Measurements from ENCODE around the gene ELP1.
A peak's percentile ranks its signal among the peaks of the same experiment; 100 is the strongest.

The ELP1 gene

GRCh38 chr9:108880738-108881316, 53.1 kb downstream of the ELP1 start:
- TF ChIP-seq CTCF (IDR thresholded peaks at IDR 0.05; ENCODE audit: insufficient read depth, low read length, missing control alignments): no peak
- ChIA-PET CTCF (no interaction called here), POLR2A (no interaction called here)
- H3K4me3 ChIP-seq (ENCODE audit: low read depth, low read length): no peak overlapping the region
- no peak for DNase-seq (ENCODE audit: low read depth, low spot score)

- ChIA-PET POLR2A (no interaction called here), CTCF (interaction anchor here (2.3 kb wide), 1 partner anchor 12 kb away, joined by 9 read pairs; no protein-coding TSS in a partner anchor)
- TF ChIP-seq CTCF (IDR thresholded peaks at IDR 0.05; ENCODE audit: insufficient read depth, low read length, missing control alignments): no peak
- no peak for DNase-seq (ENCODE audit: low read depth, low spot score)
- H3K4me3 ChIP-seq (ENCODE audit: low read depth, low read length): no peak overlapping the region
Observed at GRCh38 chr9:108877524-108877923, 56.4 kb downstream of the ELP1 start.

- no peak for TF ChIP-seq CTCF (IDR thresholded peaks at IDR 0.05; ENCODE audit: insufficient read depth, low read length, missing control alignments)
- CTCF ChIA-PET: interaction anchor here (2.3 kb wide), 1 partner anchor 13 kb away, joined by 9 read pairs; no protein-coding TSS in a partner anchor
Observed at GRCh38 chr9:108876425-108876824, 57.5 kb downstream of the ELP1 start.

GRCh38 chr9:108874058-108874788, 59.7 kb downstream of the ELP1 start:
- ChIA-PET POLR2A (no interaction called here), CTCF (no interaction called here)
- TF ChIP-seq CTCF (IDR thresholded peaks at IDR 0.05; ENCODE audit: insufficient read depth, low read length, missing control alignments): no peak
- H3K4me3 ChIP-seq (ENCODE audit: low read depth, low read length): no peak overlapping the region
- no peak for DNase-seq (ENCODE audit: low read depth, low spot score)

More at GRCh38 chr9:108876425-108876824, 57.5 kb downstream of the ELP1 start:
- no peak overlapping the region for H3K4me3 ChIP-seq (ENCODE audit: low read depth, low read length)
- no peak for DNase-seq (ENCODE audit: low read depth, low spot score)
- POLR2A ChIA-PET: no interaction called here

- no peak for TF ChIP-seq CTCF (IDR thresholded peaks at IDR 0.05; ENCODE audit: insufficient read depth, low read length, missing control alignments)
- DNase-seq (ENCODE audit: low read depth, low spot score): peak; percentile 4
- ChIA-PET CTCF (interaction anchor here (1.1 to 2.1 kb wide), 2 partner anchors 9 to 21 kb away, joined by 3 to 5 read pairs; no protein-coding TSS in a partner anchor), POLR2A (interaction anchor here (0.6 kb wide), 1 partner anchor 144 kb away, joined by 4 read pairs; the partner anchor contains the start of gene CTNNAL1)
- H3K4me3 ChIP-seq (ENCODE audit: low read depth, low read length): no peak overlapping the region
Observed at GRCh38 chr9:108869092-108869725, 64.7 kb downstream of the ELP1 start.

GRCh38 chr9:108867829-108868228, 66.1 kb downstream of the ELP1 start:
- ChIA-PET CTCF (interaction anchor here (2.1 kb wide), 1 partner anchor 22 kb away, joined by 5 read pairs; no protein-coding TSS in a partner anchor), POLR2A (no interaction called here)
- DNase-seq (ENCODE audit: low read depth, low spot score): no peak
- TF ChIP-seq CTCF (IDR thresholded peaks at IDR 0.05; ENCODE audit: insufficient read depth, low read length, missing control alignments): no peak
- H3K4me3 ChIP-seq (ENCODE audit: low read depth, low read length): no peak overlapping the region

Measured in AG04449 (cell line).